Activated effector memory CD4-positive, alpha-beta T cell treated with anti-CD3 and anti-CD28 coated beads, Interleukin-2, amount 50 U/mL, for 16 hours (primary cell): ENCODE data around the gene OTUB1.
"Not testable (repeated sequence)": the region's sequence is repeated elsewhere in the genome, so short reads cannot be mapped to it uniquely, and the experiment has no call there.

ENCODE experiments used
- DNase-seq: peaks from one replicate; pipeline ENCODE4 v3.0.0-alpha.2; 2020

Gene OTUB1

DNA sequence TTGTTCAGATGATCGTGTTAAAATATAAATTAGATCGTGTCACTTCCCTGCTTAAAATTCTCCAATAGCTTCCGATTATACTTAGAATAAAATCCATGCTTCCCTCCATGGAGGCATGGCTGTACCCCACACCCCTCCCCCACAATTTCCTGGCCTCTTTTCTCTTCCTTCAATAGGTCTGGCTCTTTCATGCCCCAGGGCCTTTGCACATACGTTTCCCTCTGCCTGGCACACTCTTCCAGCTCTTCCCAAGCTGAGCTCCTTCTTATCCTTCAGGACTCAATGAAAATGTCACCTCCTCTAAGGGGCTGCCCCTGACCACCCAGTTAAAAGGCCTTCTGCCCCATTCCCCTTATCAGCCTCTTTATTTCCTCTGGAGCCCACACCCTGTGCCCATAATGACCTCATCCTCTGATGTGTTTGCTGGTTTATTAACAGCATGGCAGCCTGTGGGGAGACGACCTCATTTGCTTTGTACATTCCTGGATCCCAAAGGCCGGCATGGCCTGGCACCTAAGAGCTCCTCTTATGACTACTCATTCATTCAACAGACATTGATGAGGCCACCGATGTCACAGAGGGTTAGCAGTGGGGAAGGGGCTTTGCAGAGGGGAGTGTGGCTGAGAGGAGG, 40.5 kb downstream of the OTUB1 start:
- DNase-seq, result no peak

- no peak for DNase-seq
These were observed 41.6 kb downstream of the OTUB1 start for GRCh38 chr11:64027651-64028397.

DNA sequence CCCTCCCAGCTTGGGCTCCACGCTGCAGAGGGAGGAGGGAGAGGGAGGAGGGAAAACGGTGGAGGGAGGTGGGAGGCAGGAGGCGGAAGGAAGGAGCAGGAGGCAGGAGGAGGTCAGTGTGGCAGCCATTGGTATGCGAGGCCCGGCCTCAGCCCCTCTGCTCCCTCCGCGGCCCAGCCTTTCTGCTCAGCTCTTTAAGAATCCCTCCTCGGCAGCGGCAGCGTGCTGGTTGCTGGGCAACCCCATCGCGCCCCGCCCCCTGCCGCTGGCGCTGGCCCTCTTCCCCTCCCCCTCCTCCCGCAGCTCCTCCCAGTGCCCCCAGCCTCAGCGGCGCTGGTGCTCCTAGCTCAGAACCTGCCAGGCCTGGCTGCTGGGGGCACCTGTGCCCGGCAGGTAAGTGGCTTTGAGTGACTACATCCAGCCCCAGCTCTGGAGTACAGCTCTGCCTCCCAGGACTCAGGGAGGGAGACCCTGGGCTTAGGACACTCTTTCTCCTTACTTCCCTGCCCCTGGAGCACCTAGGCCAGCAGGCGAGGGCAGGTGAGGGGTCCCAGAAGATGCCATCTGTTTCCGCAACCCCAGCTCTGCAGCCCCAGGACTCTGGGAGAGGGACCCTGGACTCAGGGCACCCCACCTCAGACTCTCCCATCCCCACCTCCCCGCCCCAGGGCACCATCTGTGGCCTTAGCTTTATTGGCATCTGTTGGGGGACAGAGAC, 42.3 kb downstream of the OTUB1 start:
- DNase-seq, result no peak

DNA sequence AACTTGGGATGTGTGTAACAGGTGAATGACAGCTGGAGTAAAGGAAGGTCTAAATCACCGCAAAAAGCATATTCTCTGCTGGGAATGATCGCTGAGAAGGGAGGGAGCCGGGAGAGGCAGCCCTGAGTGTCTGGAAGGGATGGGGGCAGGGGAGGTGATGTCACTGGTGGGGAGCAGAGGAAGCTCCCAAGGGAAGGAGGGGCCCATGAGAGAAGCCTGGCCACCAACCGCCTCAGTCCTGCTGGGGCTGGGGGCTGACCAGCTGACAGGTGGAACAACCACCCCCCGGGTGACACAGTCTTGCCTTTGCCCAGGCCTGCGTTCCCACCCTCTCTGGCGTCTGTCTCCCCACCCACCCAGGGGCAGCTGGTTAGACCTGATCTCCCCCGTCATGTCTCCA, 43.5 kb downstream of the OTUB1 start:
- no peak for DNase-seq

DNA sequence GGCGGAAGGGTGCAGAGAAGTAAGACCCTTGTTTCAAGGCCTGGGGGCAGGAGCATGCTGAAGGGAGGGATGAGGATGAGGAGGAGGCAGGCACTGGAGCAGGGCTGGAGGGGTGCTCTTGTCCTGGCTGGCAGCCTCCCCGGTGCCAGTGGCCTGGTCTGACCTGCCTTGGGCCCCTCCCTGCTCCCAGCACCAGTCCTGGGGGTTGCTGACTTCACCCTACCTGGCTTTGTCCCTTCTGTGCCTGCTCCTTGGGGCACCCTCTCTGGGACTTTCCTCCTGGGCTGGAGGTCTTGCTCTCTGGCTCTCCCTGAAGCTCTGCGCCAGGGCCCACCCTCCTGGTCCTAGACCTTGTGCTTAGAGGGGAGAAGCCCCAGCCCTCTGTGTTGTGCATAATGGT, 44.8 kb downstream of the OTUB1 start:
- DNase-seq, result no peak

- DNase-seq, result no peak
These were observed 45.8 kb downstream of the OTUB1 start for GRCh38 chr11:64032050-64032449.

DNA sequence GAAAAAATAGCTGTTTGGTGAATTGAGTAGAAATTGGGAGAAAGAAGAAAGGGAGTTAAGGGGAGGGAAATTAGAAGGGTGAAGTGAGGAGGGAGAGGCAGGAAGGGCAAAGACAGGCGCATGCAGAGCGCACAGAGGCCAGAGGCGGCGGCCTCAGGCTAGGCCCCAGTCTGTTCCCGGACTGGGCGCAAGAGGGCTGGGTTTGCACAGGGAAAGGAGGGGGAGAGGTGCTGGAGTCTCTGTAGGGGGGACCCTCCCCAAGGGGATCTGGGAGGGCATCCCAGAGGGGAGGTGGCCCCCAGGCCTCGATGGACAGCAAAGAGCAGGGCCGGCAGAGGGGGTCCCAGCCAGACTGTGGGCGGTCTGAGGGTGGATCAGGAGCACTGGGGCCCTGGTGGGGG, 48.2 kb downstream of the OTUB1 start:
- DNase-seq, result no peak

- DNase-seq, result no peak
These were observed 48.9 kb downstream of the OTUB1 start for GRCh38 chr11:64035081-64035524.

GRCh38 chr11:64035576-64035975, 49.3 kb downstream of the OTUB1 start, which contains the start of gene FLRT1:
Gene FLRT1 (plus strand): TSS chr11:64035931. CDS start chr11:64116268, 80,337 bp downstream.
- DNase-seq, result no peak

DNA sequence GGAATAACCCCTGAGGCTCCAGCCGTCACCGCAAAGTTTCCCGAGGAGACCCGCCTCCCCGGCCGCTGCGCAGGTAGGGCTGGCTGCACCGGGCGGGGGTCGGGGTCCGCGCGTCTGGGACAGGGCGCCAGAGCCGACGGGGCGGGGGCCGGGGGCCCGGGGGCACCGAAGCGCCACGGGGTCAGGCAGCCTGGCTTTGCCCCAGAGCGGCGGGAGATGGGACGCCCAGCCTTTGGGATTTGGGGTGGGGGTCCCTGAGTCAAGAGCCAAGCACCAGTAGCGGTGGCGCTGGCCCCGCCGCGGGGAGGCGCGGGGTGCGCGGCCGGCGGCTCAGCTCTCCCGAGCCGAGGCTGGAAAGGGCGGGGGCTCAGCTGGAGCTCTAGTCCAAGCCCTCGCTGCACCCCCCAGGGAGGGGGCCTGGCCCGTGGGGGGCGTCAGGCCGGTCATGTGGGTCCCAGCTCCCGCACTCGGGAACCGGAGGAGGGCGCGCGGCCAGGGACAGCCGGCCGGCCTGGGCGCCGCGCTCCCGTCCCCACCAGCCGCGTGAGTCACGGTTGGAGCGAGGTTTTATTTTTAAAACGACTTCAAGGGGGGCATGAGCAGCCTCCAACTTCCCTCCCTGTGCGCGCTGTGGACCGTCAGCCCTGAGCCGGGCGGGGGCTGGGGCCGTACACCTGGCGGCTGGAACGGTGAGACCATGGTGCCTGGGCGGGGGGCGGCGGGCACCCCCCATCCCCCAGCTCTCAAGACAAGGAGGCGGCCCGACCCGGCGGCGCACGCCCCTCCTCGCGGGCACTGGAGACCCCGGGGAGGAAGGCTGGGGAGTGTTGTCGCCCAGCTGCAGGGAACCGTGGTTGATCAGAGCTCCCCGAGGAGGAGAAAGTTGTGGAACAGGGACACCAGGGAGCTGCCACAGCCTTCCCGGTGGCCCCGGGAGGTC, 50.1 kb downstream of the OTUB1 start:
- no peak for DNase-seq

- no peak for DNase-seq
These were observed 50.9 kb downstream of the OTUB1 start for GRCh38 chr11:64037027-64037634.

DNA sequence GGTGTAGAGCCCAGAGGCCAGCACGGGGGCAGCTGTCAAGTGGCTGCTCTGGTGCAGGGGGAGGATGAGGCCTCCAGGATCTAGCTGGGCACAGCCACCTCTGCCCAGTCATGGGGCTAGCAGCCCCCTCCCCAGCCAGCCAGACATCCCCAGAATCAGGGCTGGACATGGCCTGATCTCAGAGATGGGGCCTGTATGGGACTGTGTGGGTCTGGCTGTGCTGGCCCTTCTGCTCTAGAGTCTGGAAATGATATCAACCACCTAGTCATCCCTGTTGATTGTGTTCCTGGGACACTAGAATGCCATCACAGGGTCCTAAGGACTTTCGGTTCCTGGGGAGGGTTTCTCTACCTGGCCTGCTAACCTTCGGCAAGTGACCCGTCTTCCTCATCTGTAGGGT, 52.3 kb downstream of the OTUB1 start:
- DNase-seq, result no peak

DNA sequence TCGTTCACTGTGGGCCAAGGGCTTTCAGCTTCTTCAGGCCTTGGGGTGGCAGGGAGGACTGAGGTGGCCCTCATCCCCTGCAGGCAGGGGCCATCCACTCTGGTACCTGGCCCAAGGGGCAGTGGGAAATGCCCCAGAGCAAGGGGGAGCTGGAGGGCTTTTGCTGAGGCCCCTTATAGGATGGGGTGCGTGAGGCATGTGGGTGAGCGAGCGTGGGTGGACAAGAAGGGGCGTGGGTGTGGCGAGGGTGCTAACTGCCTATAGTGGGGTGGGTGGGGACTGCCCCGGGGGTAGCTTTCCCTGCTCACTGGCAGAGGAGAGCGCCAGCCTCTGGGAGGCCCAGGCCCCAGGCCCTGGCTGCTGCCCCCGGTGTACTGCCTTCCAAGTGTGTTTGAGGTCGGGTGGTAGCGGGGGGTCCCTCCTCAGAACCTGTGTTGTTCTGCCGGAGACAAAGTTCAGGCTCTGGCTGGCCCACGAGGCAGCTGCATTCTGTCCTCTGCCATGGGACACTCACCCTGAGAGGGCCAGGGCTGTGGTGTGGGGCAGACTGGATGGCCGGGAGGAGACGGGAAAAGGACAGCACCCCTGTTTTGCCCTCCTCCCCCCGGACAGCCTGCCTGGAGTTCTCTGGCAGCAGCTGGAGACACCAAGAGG, 52.9 kb downstream of the OTUB1 start:
- DNase-seq, result no peak

GRCh38 chr11:64040684-64041322, 54.6 kb downstream of the OTUB1 start:
- no peak for DNase-seq

DNA sequence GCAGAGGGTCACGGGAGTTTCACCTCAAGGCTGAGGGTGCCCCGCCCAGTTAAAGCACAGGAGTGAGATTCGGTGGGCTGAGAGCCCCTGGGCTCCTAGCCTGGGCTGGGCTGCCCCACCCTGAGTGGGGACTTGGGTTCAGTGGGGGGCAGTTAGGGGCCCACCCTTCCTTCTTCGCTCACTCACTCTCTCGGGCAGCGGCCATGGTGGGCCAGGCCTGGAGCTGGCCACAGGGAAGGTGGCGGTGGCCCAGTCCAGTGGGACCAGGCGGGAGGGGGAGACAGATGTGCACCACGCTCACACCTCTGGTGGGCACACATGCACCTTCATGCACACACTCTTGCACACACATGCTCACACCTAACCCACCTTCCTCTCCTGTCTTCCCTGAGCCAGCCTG, 55.6 kb downstream of the OTUB1 start:
- DNase-seq, result no peak

DNA sequence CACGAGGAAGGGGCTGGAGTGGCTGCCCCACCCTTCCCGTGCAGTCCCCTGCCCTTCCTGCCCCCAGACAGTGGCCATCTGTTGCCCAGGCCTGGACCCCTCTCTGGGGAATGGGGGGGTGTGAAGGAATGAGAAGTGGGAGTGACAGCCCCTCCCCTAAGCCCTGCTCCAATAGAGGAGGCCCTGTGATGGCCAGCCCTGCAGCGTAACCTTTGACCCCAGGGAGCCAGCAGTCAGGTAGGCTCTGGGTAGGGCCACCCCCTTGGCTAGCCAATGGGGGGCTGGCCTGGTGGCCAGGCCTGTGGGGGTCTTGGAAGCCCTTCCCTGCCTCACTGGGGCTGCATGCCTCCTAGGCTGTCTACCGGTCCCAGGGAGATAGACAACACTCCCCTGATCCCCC, 56.1 kb downstream of the OTUB1 start:
- DNase-seq, result no peak

DNA sequence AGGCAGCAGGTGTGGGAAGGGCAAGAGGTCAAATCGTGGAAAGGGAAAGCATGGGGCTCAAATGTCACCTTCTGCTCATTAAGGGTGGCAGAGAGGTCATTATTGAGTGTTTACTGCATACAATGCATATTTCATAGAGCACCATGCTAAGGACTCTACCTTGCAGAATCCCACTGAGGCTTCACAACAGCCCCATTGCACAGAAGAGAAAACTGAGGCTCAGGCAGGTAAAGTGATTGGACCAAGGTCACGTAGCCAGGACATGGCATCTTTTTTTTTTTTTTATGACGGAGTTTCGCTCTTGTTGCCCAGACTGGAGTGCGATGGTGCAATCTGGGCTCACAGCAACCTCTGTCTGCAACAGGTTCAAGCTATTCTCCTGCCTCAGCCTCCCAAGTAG, 57.3 kb downstream of the OTUB1 start:
- DNase-seq, result no peak

DNA sequence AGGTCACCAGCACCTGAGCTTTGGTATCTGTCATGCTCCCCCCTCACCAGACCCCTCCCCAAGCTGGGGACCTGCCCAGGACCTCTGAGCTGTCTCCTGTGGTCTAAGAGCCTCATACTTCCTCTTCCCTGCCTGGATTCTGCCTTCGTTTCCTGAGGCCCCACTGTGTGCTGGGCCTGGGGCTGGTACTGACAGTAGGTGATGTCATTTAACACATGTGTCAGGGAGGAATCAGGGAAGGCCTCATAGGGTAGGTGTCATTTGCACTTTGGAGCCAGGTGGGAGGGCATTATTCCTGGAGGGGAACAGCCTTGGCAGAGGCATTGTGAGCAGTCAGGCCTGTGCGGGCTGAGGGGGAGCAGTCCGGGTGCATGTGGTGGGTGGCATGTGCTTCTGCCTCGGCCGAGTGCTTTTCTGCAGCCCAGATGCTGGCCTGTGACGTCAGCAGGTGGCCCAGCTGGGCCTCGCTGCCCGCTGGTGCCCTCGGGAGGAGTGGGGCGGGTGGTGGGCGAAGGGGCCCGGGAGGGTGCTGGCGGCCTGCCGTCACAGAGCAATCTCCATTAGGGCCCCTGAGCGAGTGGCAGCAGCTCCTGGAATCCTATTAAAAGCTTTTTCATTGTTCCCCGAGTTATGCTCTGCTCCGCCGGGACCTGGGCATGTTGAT, 58.6 kb downstream of the OTUB1 start:
- DNase-seq, result no peak

DNA sequence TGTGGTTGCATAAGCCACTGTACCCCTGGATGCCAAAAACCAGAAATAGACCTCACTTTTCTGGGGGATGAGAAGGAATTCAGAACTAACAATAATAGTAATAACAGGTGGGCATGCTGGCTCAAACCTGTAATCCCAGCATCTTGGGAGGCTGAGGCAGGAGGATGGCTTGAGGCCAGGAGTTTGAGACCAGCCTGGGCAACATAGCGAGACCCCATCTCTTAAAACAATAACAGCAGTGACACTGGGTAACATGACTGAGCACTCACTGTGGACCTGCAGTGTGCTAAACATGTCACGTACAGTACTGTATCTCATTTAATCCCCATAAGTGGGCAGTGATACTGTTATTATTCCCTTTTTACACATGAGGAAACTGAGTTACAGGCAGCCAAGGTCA, 59.5 kb downstream of the OTUB1 start:
- no peak for DNase-seq

DNA sequence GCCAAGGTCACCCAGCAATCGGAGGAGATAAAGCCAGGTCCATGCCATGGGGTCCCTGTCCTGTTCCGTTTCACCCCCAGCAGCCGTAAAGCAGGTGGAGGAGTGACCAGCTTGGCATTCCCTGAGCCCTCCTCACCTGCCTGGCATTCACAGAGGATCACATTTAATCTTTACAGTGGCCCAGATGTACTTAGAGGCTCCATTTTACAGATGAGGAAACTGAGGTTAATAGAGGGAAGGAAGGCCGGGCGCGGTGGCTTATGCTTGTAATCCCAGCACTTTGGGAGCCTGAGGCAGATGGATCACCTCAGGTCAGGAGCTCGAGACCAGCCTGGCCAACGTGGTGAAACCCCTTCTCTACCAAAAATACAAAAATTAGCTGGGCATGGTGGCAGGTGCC, 61.1 kb downstream of the OTUB1 start:
- DNase-seq, result not testable (repeated sequence)
